ENCODE data around the gene TNS3. TPM values are rescaled to one million over a fixed set of nuclear protein-coding genes. Genes with fewer than 3 reads are reported as not detected.

TNS3 gene
- total RNA-seq, 1 donor from 2014 or later = 452 TPM

DNA sequence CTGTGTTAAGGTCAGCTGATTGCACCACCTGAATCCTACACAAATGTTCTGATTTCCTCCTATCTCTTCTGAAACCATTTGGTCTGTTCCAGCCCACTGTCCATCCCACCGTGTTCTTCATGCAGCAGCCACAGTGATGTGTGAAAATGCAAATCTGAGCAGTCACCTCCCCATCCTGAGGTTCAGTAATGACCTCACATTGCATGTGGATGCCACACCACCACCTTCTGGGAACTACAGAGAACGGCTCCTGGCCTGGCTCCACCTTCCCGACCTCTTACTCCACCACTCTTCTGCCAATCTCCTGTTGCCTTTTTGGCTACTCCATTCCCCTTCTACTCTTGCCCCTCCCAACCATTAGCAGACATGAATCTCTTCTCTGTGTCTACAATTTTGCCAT is 244.4 kb downstream of the TNS3 start:
- Mint-ChIP-seq H3K4me3 (no peak overlapping the region), H3K36me3 (peaks cover 52% of the 10 kb centered on the region), H3K27ac (peak overlapping the region; percentile 55), H3K9me3 (peaks cover 4% of the 10 kb centered on the region), H3K4me1 (peaks cover 24% of the 10 kb centered on the region), H3K27me3 (ENCODE audit: low read depth) (no peaks in the 10 kb centered on the region)
- no peak for DNase-seq (ENCODE audit: low spot score in 2 of 2, unreplicated experiment in 2 of 2)
- no peak for TF ChIP-seq CTCF (IDR thresholded peaks at IDR 0.05; ENCODE audit: unreplicated experiment)

GRCh38 chr7:47336472-47337425 is 245.2 kb downstream of the TNS3 start:
- Mint-ChIP-seq H3K9me3 (peaks cover 4% of the 10 kb centered on the region), H3K4me1 (peaks cover 27% of the 10 kb centered on the region), H3K27me3 (ENCODE audit: low read depth) (no peaks in the 10 kb centered on the region), H3K36me3 (peaks cover 48% of the 10 kb centered on the region), H3K4me3 (no peak overlapping the region), H3K27ac (peak overlapping the region; percentile 51)
- no peak for DNase-seq (ENCODE audit: low spot score in 2 of 2, unreplicated experiment in 2 of 2)
- TF ChIP-seq CTCF (IDR thresholded peaks at IDR 0.05; ENCODE audit: unreplicated experiment) = no peak

DNA sequence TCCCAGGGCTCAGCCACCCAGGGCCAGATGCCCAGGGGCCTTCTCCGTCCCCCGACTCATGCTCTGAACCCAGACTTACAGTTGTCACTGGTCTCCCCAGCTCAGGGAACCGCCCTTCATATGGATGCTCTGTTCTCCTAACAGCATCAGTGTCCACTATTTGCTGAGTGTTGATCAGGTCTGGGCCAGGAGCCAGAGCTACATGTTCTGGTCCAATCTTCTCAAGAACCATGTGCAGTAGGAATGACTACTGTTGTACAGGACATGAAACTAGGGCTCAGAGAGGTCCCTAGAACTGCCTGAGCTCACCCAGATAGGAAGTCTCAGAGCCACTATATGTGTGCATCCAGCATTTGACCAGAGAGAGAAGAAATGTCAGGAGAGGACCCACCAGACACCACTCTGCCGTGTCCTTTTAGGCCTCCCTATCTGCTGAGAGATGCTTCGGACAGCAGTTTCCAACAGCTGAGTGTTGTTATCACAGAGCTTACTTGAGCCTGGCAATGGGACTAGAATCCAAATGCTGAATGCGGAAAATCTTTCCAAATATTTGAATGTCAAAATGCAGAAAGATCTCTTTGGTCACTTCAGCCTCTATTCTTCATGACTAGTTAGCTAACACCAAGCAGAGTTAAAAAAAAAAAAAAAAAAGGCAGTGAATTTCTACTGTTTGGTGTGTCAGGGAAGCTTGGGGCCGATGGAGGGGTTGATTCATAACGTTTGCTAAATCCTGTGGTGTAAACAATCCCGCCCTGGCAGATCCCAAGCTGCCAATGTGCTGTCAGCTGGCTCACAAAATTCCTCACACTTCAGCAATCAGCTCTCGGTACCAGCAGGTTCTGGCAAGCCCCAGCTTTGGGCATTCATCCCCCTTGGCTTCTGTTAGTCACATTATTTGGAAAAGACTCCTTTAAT is 246.1 kb downstream of the TNS3 start:
- H3K9me3 Mint-ChIP-seq = peaks cover 4% of the 10 kb centered on the region
- TF ChIP-seq CTCF (IDR thresholded peaks at IDR 0.05; ENCODE audit: unreplicated experiment) = no peak
- peaks cover 30% of the 10 kb centered on the region for H3K4me1 Mint-ChIP-seq
- no peak overlapping the region for H3K4me3 Mint-ChIP-seq
- H3K36me3 Mint-ChIP-seq = peaks cover 38% of the 10 kb centered on the region
- peak overlapping the region; percentile 66 for H3K27ac Mint-ChIP-seq
- DNase-seq (ENCODE audit: low spot score in 2 of 2, unreplicated experiment in 2 of 2) = peak in 1 of 2 experiments; percentile 14
- H3K27me3 Mint-ChIP-seq (ENCODE audit: low read depth) = no peaks in the 10 kb centered on the region

DNA sequence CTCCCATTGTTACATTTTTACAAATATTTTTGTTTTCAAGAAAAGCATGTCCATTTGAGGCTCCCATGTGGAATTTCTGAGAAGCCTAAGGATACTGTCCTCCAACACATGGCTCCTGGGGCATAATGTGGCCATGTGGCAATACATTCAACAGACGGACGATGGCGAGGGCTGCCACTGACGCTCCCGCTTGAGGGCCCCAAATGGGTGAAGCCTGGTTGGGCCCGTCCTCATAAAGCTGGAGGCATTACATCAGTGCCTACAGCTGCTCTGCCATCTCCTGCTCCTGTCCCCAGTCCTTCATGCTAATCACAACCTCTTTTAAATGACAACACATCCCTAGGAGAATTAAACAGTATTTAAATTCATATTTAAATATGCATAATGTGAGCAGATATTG is 246.8 kb downstream of the TNS3 start:
- Mint-ChIP-seq H3K4me1 (peaks cover 34% of the 10 kb centered on the region), H3K27ac (no peak overlapping the region), H3K9me3 (peaks cover 4% of the 10 kb centered on the region), H3K36me3 (peaks cover 32% of the 10 kb centered on the region), H3K27me3 (ENCODE audit: low read depth) (no peaks in the 10 kb centered on the region), H3K4me3 (no peak overlapping the region)
- no peak for TF ChIP-seq CTCF (IDR thresholded peaks at IDR 0.05; ENCODE audit: unreplicated experiment)
- DNase-seq (ENCODE audit: low spot score in 2 of 2, unreplicated experiment in 2 of 2) = no peak

DNA sequence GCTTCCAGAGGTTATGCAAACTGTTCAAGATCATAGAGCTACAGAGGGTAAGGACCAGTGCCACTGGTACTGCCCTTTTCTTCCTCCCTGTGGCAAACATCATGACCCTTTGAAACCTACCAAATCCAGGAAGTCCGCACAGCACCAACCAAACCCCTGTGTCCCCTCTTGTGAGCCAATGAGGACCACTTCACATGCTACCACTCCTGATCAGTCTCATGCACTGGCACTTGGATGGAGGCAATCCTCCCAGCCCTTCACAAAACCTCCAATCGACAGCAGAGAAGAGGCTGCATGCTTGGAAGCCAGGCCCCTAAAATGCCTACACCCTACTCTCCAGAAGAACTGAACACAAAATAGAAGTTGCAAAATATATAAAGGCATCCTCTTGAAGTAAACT is 248.0 kb downstream of the TNS3 start:
- Mint-ChIP-seq H3K4me1 (peaks cover 43% of the 10 kb centered on the region), H3K27ac (peak overlapping the region; percentile 80), H3K9me3 (peaks cover 4% of the 10 kb centered on the region)

More for the DNA sequence above, 248.0 kb downstream of the TNS3 start:
- DNase-seq (ENCODE audit: low spot score in 2 of 2, unreplicated experiment in 2 of 2) = no peak
- Mint-ChIP-seq H3K27me3 (ENCODE audit: low read depth) (no peaks in the 10 kb centered on the region), H3K36me3 (peaks cover 28% of the 10 kb centered on the region), H3K4me3 (no peak overlapping the region)
- no peak for TF ChIP-seq CTCF (IDR thresholded peaks at IDR 0.05; ENCODE audit: unreplicated experiment)

Data from mesothelial cell of epicardium (in vitro differentiated cells).